ENCODE measurements around the gene RNASEL.

Gene RNASEL

DNA sequence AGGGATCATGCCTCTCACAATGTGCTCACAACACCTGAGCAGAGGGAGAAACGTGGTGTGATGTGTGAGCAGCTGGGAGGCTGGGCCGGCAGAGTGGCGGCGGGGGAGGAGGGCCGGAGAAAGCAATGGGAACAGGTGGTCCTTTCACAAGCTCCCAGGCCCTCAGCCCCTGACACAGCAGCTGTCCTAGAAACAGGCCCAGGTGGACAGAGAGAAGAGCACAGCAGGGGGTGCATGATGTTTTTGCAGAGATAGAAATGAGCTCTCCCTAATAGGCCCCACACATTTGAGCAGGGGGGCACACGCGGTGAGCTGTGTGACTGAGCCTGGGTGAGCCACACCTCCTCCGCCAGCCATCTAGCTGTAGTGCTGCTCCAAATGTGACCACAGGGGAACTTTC, 22.7 kb upstream of the RNASEL start:
- no peak for DNase-seq (ENCODE audit: insufficient read length, low spot score)
- TF ChIP-seq CTCF (IDR thresholded peaks at IDR 0.05; ENCODE audit: insufficient read depth, missing control alignments): no peak
- no peak for FAIRE-seq

DNA sequence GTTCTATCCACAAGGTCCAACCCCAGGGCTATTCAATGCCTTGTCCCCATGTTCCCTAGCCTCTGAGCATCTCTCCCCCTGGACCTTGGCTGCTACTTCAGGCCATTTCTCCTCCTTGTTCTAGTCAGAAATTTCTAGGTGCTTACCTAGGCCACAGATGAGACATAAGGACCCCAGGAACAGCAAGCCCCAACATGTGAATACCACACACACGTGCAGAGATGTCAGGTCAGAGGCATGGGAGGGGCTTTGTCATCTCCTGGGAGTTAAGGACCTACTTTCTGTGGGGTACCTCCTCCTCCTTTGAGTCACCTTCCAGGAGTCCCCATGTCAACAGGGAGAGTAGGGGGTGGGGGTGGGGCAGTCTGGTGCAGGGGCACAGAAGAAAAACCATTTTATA, 22.3 kb upstream of the RNASEL start:
- DNase-seq (ENCODE audit: insufficient read length, low spot score) (no peak), FAIRE-seq (no peak)
- TF ChIP-seq CTCF (IDR thresholded peaks at IDR 0.05; ENCODE audit: insufficient read depth, missing control alignments): no peak

DNA sequence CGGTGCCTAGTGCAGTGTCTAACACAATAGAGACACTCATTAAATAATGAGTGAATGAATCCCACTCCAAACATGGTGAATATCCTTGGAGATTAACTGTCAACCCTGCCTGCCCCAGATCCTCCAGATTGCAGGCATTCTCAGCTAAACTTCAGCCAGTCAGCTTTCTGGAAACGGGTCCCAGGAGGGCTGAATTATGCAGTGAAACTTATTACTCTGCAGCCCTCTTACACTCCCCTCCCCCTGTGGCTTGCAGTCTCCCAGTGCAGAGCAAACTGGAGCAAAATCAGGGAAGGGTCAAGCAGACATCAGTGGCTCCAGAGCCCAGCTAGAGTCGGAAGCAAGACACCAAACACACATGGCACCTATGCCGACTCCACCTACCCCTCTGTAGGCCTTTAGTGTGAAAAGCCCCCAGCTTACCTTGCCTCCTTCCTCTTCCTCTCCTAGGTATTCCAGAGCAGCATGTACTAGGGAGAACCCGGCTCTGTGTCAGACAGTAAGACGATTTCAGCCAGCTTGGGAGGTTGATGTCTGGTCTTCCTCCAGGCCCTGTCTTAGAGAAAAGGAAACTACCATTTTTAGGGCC, 21.6 kb upstream of the RNASEL start:
- FAIRE-seq (peak; percentile 29), DNase-seq (ENCODE audit: insufficient read length, low spot score) (no peak)
- TF ChIP-seq CTCF (IDR thresholded peaks at IDR 0.05; ENCODE audit: insufficient read depth, missing control alignments): no peak

DNA sequence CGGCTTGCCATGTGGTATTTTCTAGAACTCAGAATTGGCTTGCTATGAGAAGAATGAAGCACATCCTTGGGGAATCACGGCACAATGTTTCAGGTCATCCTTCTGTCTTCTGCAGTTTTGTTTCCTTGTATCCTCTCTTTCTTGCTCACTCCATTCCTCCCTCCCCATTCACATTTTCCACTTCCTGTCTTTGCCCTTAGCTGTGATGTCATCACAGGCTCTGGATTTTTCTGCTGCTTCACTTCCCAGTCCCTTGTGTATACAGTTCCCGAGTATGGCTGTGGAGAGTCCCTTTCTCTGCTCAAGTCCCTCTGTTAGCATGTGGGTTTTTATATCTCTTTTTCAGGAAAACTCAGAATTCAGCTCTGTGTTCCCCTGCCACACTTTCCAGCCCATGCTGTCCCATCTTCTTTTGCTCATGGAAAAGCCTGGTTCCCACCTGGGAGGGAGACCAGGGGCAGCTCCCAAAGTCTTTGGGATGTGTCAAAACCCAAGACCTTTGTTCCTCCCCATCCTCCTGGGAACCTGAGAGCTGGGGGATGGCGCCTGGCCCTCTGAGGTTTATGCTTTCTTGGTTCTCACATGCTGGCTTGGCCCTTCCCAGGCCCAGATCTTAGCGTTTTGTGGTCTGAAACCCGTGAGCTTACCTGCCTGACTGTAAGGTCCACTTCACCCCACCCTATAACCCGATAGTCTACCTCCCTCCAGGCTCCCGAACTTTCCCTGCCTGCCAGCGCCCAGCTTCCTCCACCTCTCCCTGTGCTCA, 20.0 kb upstream of the RNASEL start:
- TF ChIP-seq CTCF (IDR thresholded peaks at IDR 0.05; ENCODE audit: insufficient read depth, missing control alignments): no peak
- DNase-seq (ENCODE audit: insufficient read length, low spot score) (no peak), FAIRE-seq (no peak)

DNA sequence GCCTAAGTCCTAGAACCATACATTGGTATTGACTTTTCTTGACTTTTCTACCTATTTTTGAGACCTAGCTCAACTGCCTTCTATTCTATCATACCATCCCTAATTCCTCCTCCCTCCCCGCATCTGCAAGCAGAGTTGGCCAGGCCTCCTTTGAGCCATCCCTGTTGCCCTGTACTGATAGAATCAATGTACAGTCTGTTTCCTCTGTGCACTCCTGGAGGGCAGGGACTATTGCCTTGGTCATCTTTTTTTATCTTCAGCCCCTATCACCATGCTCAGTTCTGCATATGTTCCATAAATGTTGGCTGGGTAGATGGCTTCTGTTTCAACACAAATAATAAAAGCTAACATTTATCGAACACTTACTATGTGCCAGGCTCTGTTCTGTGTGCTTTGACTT, 19.2 kb upstream of the RNASEL start:
- no peak for DNase-seq (ENCODE audit: insufficient read length, low spot score)
- TF ChIP-seq CTCF (IDR thresholded peaks at IDR 0.05; ENCODE audit: insufficient read depth, missing control alignments): no peak
- no peak for FAIRE-seq

GRCh38 chr1:182607566-182607965, 18.5 kb upstream of the RNASEL start:
- DNase-seq (ENCODE audit: insufficient read length, low spot score) (no peak), FAIRE-seq (no peak)
- TF ChIP-seq CTCF (IDR thresholded peaks at IDR 0.05; ENCODE audit: insufficient read depth, missing control alignments): no peak
